ENCODE data around the gene CSTPP1.

Gene CSTPP1

DNA sequence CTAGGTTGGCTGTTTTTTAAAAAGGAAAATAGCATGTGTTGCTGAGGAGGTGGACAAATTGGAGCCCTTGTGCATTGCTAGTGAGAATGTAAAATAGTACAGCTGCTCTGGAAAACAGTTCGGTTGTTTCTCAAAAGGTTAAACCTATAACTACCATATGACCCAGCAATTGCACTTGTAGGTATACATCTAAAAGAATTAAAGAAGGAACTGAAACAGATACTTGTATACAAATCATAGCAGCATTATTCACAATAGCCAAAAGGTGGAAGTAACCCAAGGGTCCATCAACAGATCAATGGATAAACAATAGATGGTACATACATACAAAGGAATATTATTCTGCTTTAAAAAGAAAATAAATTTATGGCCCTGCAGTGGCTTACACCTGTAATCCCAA lies 111.4 kb downstream of the CSTPP1 start:
- Histone ChIP-seq H3F3A (ENCODE audit: insufficient read depth) (no peaks in the 10 kb centered on the region), H3K27me3 (ENCODE audit: low read length) (no peaks in the 10 kb centered on the region), H3K9me2 (replicated peaks; ENCODE audit: insufficient read depth, low read length) (no peaks in the 10 kb centered on the region), H3K79me2 (ENCODE audit: insufficient read depth, low read length) (no peaks in the 10 kb centered on the region), H3K4me2 (ENCODE audit: low read depth, low read length, poor library complexity, severe bottlenecking) (no peak overlapping the region), H4K20me1 (ENCODE audit: low read depth, low read length) (no peaks in the 10 kb centered on the region; the same call in 1 of the 2 replicates), H3K9me3 (ENCODE audit: insufficient read depth, low read length) (no peaks in the 10 kb centered on the region), H2AFZ (ENCODE audit: low read depth, low read length, severe bottlenecking) (no peak overlapping the region), H3K36me3 (ENCODE audit: low read length) (no peaks in the 10 kb centered on the region), H3K9ac (ENCODE audit: low read length) (no peak overlapping the region), H3K4me3 (ENCODE audit: insufficient read depth, low read length, poor library complexity, severe bottlenecking) (no peak overlapping the region), H3K27ac (ENCODE audit: low read depth, low read length) (no peak overlapping the region)
- TF ChIP-seq, protein P1, sequence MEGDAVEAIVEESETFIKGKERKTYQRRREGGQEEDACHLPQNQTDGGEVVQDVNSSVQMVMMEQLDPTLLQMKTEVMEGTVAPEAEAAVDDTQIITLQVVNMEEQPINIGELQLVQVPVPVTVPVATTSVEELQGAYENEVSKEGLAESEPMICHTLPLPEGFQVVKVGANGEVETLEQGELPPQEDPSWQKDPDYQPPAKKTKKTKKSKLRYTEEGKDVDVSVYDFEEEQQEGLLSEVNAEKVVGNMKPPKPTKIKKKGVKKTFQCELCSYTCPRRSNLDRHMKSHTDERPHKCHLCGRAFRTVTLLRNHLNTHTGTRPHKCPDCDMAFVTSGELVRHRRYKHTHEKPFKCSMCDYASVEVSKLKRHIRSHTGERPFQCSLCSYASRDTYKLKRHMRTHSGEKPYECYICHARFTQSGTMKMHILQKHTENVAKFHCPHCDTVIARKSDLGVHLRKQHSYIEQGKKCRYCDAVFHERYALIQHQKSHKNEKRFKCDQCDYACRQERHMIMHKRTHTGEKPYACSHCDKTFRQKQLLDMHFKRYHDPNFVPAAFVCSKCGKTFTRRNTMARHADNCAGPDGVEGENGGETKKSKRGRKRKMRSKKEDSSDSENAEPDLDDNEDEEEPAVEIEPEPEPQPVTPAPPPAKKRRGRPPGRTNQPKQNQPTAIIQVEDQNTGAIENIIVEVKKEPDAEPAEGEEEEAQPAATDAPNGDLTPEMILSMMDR (IDR thresholded peaks at IDR 0.05; ENCODE audit: insufficient read depth, low read length, poor library complexity, severe bottlenecking), result no peak
- TF ChIP-seq EZH2phosphoT487 (conservative IDR thresholded peaks at IDR 0.05; ENCODE audit: low read length), result no peak

- Histone ChIP-seq H2AFZ (ENCODE audit: low read depth, low read length, severe bottlenecking) (no peak overlapping the region), H3K4me3 (ENCODE audit: insufficient read depth, low read length, poor library complexity, severe bottlenecking) (no peak overlapping the region), H3K4me2 (ENCODE audit: low read depth, low read length, poor library complexity, severe bottlenecking) (no peak overlapping the region), H3K9me3 (ENCODE audit: insufficient read depth, low read length) (no peaks in the 10 kb centered on the region), H3K9me2 (replicated peaks; ENCODE audit: insufficient read depth, low read length) (no peaks in the 10 kb centered on the region), H3K27me3 (ENCODE audit: low read length) (no peaks in the 10 kb centered on the region), H3K27ac (ENCODE audit: low read depth, low read length) (no peak overlapping the region), H3F3A (ENCODE audit: insufficient read depth) (no peaks in the 10 kb centered on the region), H3K79me2 (ENCODE audit: insufficient read depth, low read length) (no peaks in the 10 kb centered on the region), H3K9ac (ENCODE audit: low read length) (no peak overlapping the region), H3K36me3 (ENCODE audit: low read length) (no peaks in the 10 kb centered on the region), H4K20me1 (ENCODE audit: low read depth, low read length) (no peaks in the 10 kb centered on the region; the same call in 1 of the 2 replicates)
- TF ChIP-seq, protein P1 (IDR thresholded peaks at IDR 0.05; ENCODE audit: insufficient read depth, low read length, poor library complexity, severe bottlenecking), result no peak
- TF ChIP-seq EZH2phosphoT487 (conservative IDR thresholded peaks at IDR 0.05; ENCODE audit: low read length), result no peak
Measured at GRCh38 chr11:47050284-47050683, 113.7 kb downstream of the CSTPP1 start.

DNA sequence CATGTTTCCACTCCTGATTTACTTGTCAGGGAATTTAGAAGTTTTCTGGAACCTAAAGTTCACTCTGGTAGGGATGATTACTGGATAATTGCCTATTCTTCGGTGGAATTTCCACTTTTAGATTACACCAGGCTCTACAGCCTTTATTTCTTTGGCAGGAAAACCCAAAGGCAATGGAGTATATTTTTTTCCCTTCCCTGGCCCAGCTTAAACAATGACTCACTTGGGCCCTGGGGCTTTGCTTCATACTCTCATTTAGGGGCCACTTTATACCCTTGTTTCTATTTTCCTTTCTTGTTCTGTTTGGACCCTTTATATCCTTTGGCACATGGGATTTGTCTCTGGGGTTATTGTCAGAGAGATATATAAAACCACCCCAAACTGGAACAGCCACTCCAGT lies 114.7 kb downstream of the CSTPP1 start:
- Histone ChIP-seq H3K36me3 (ENCODE audit: low read length) (no peaks in the 10 kb centered on the region), H3K27ac (ENCODE audit: low read depth, low read length) (no peak overlapping the region), H3K4me2 (ENCODE audit: low read depth, low read length, poor library complexity, severe bottlenecking) (no peak overlapping the region), H3K27me3 (ENCODE audit: low read length) (no peaks in the 10 kb centered on the region), H3K9me2 (replicated peaks; ENCODE audit: insufficient read depth, low read length) (no peaks in the 10 kb centered on the region), H3K9me3 (ENCODE audit: insufficient read depth, low read length) (no peaks in the 10 kb centered on the region), H2AFZ (ENCODE audit: low read depth, low read length, severe bottlenecking) (no peak overlapping the region), H3K9ac (ENCODE audit: low read length) (no peak overlapping the region), H3K4me3 (ENCODE audit: insufficient read depth, low read length, poor library complexity, severe bottlenecking) (no peak overlapping the region), H3F3A (ENCODE audit: insufficient read depth) (no peaks in the 10 kb centered on the region), H3K79me2 (ENCODE audit: insufficient read depth, low read length) (no peaks in the 10 kb centered on the region), H4K20me1 (ENCODE audit: low read depth, low read length) (no peaks in the 10 kb centered on the region; the same call in 1 of the 2 replicates)
- TF ChIP-seq EZH2phosphoT487 (conservative IDR thresholded peaks at IDR 0.05; ENCODE audit: low read length), result no peak
- TF ChIP-seq, protein P1 (IDR thresholded peaks at IDR 0.05; ENCODE audit: insufficient read depth, low read length, poor library complexity, severe bottlenecking), result no peak
